SK-N-SH (cell line): Measurements from ENCODE around the gene GTF3C2. TPM values are rescaled to one million over a fixed set of nuclear protein-coding genes. Genes with fewer than 3 reads are reported as not detected.

Experiments used
- CTCF ChIA-PET: fragments of 300-600, 350-600 bp; formaldehyde crosslinking; extraction: SDS; loops from one replicate; lab custom pipeline; 2021; lab: Yijun Ruan, JAX
- POLR2A ChIA-PET: fragments of 350-600 bp; sonication (Branson Sonifier 250); formaldehyde crosslinking; extraction: SDS; loops from one replicate; lab custom pipeline; 2020; ENCODE audit warnings: antibody characterized with exemption, inconsistent platforms; lab: Yijun Ruan, JAX
- DNase-seq: peaks from one replicate; pipeline ENCODE4 v3.0.0; 2012
- H2AFZ ChIP-seq: fragments of 200-600 bp; sonication (generic); 2 replicates; pipeline ENCODE4 v1.8.1; 2016; ENCODE audit warnings: antibody characterized with exemption, mild to moderate bottlenecking, low read depth
- H3F3A ChIP-seq: fragments of 200-600 bp; sonication (generic); replicated peaks from 2 replicates; pipeline ENCODE3; 2016; ENCODE audit warnings: antibody characterized with exemption, mild to moderate bottlenecking; ENCODE audit not compliant: insufficient read depth
- H3K27ac ChIP-seq, 2 experiments: fragments of 200-500 bp in 1 of 2; fragments of 200-600 bp in 1 of 2; sonication (Bioruptor generic) in 1 of 2; sonication (generic), shearing (Covaris generic) in 1 of 2; 2 replicates each; pipeline versions ENCODE4 v1.5.1 to v1.6.1; 2014 to 2016; ENCODE audit warnings: low read depth in 2 of 2, inconsistent platforms in 1 of 2, low read length in 1 of 2, mild to moderate bottlenecking in 1 of 2, mixed read lengths in 1 of 2
- H3K27me3 ChIP-seq: fragments of 200-600 bp; sonication (generic), shearing (Covaris generic); 2 replicates; pipeline ENCODE4 v1.6.1; 2016; ENCODE audit warnings: mixed run types; ENCODE audit not compliant: insufficient read depth
- H3K36me3 ChIP-seq, 2 experiments: fragments of 200-500 bp in 1 of 2; fragments of 200-600 bp in 1 of 2; sonication (Bioruptor generic) in 1 of 2; sonication (generic) in 1 of 2; replicated peaks in 1 of 2; 2 replicates each; pipeline versions ENCODE3 to v1.5.1; 2014 to 2016; ENCODE audit warnings: low read length in 1 of 2, mild to moderate bottlenecking in 1 of 2; ENCODE audit not compliant: insufficient read depth in 2 of 2, control insufficient read depth in 1 of 2
- H3K4me1 ChIP-seq, 2 experiments: fragments of 200-500 bp in 1 of 2; fragments of 200-600 bp in 1 of 2; sonication (Bioruptor generic) in 1 of 2; sonication (generic), shearing (Covaris generic) in 1 of 2; 2 replicates each; pipeline versions ENCODE4 v1.5.1 to v1.6.1; 2014 to 2016; ENCODE audit warnings: low read depth in 1 of 2, low read length in 1 of 2, mixed run types in 1 of 2; ENCODE audit not compliant: insufficient read depth in 2 of 2, control insufficient read depth in 1 of 2
- H3K4me2 ChIP-seq: fragments of 200-600 bp; sonication (generic), shearing (Covaris generic); 2 replicates; pipeline ENCODE4 v1.6.1; 2017; ENCODE audit warnings: mixed run types
- H3K4me3 ChIP-seq, 2 experiments: fragments of 200-500 bp in 1 of 2; fragments of 200-600 bp in 1 of 2; sonication (Bioruptor generic) in 1 of 2; sonication (generic), shearing (Covaris generic) in 1 of 2; 2 replicates each; pipeline versions ENCODE4 v1.5.1 to v1.8.1; 2014 to 2016; ENCODE audit warnings: low read depth in 2 of 2, inconsistent platforms in 1 of 2, low read length in 1 of 2, mild to moderate bottlenecking in 1 of 2, mixed read lengths in 1 of 2, moderate library complexity in 1 of 2
- H3K79me2 ChIP-seq: fragments of 200-600 bp; sonication (generic); 2 replicates; pipeline ENCODE4 v1.8.1; 2017; ENCODE audit warnings: mild to moderate bottlenecking; ENCODE audit not compliant: insufficient read depth
- H3K9ac ChIP-seq: fragments of 200-600 bp; sonication (generic); 2 replicates; pipeline ENCODE4 v1.6.1; 2017; ENCODE audit warnings: mixed run types
- H3K9me2 ChIP-seq: fragments of 200-600 bp; sonication (generic); 2 replicates; pipeline ENCODE4 v1.6.1; 2017; ENCODE audit warnings: mixed run types
- H3K9me3 ChIP-seq: fragments of 200-600 bp; sonication (generic); 2 replicates; pipeline ENCODE4 v1.6.1; 2017; ENCODE audit warnings: mixed run types, mild to moderate bottlenecking, moderate library complexity
- H4K20me1 ChIP-seq: fragments of 200-600 bp; sonication (generic); 2 replicates; pipeline ENCODE4 v1.6.1; 2017; ENCODE audit warnings: mild to moderate bottlenecking, mixed run types; ENCODE audit not compliant: insufficient read depth
- CHD2 ChIP-seq: fragments of 150-350 bp; IDR thresholded peaks from 2 replicates; pipeline ENCODE4 v1.6.1; 2018; ENCODE audit warnings: low read length; ENCODE audit not compliant: partially characterized antibody
- FOXJ3 ChIP-seq: sonication (generic); formaldehyde crosslinking; IDR thresholded peaks from 2 replicates; pipeline ENCODE4 v1.5.1; 2020; ENCODE audit warnings: mild to moderate bottlenecking, missing genetic modification reagents
- FOXM1 ChIP-seq: IDR thresholded peaks from 2 replicates; pipeline ENCODE4 v1.4.0; 2012; ENCODE audit warnings: low read depth, mild to moderate bottlenecking
- MAX ChIP-seq: IDR thresholded peaks from 2 replicates; pipeline ENCODE4 v1.4.0; 2012; ENCODE audit warnings: low read depth
- MXI1 ChIP-seq: IDR thresholded peaks from 2 replicates; pipeline ENCODE4 v1.6.1; 2012; ENCODE audit warnings: mild to moderate bottlenecking, low read depth, low read length, improper control_type of control experiment
- NRF1 ChIP-seq: IDR thresholded peaks from 2 replicates; pipeline ENCODE4 v1.6.1; 2012; ENCODE audit warnings: low read depth, mild to moderate bottlenecking, low read length
- PBX3 ChIP-seq: IDR thresholded peaks from 2 replicates; pipeline ENCODE4; 2012
- SMC3 ChIP-seq: IDR thresholded peaks from 2 replicates; pipeline ENCODE4 v1.6.1; 2012; ENCODE audit warnings: low read depth, low read length, improper control_type of control experiment
- TAF1 ChIP-seq: IDR thresholded peaks from 2 replicates; pipeline ENCODE4 v1.6.1; 2012; ENCODE audit warnings: low read depth, mild to moderate bottlenecking, low read length, moderate library complexity, borderline replicate concordance
- YY1 ChIP-seq: IDR thresholded peaks from 2 replicates; pipeline ENCODE4 v1.4.0; 2012; ENCODE audit warnings: low read depth, mild to moderate bottlenecking
- WGBS: methylation state at CpG from one replicate; pipeline ENCODE4 v1.1.6; 2017; ENCODE audit warnings: low lambda C conversion rate; 5-methylcytosine and 5-hydroxymethylcytosine counted together
- polyA plus RNA-seq, 3 experiments: library from polyadenylated mRNA; depleted of rRNA; stranded (reverse); fragments of >200 nt; gene quantifications; 2 replicates each; pipeline ENCODE4 v1.2.3, GENCODE V29; 2012
- TF ChIP-seq, protein P1 (sequence below): IDR thresholded peaks from 2 replicates; pipeline ENCODE4 v1.4.0; 2012; ENCODE audit warnings: low read depth, borderline replicate concordance
- TF ChIP-seq, protein P2 (sequence below): fragments of 200-600 bp; sonication (generic); IDR thresholded peaks from 2 replicates; pipeline ENCODE4 v1.6.1; 2017; ENCODE audit warnings: antibody characterized with exemption, mild to moderate bottlenecking, moderate library complexity

Gene GTF3C2
- polyA plus RNA-seq, 1 of the 3 experiments (the other 2 are of a cell fraction), result 65.8 TPM

GRCh38 chr2:27398962-27399361 lies 42.4 kb upstream of the GTF3C2 start:
- Histone ChIP-seq H3K4me2 (no peak overlapping the region), H3K9me3 (no peaks in the 10 kb centered on the region), H2AFZ (no peak overlapping the region), H3K79me2 (peaks cover 100% of the 10 kb centered on the region), H3K9me2 (no peaks in the 10 kb centered on the region), H3K27ac (no peak overlapping the region), H3F3A (no peaks in the 10 kb centered on the region), H3K27me3 (no peaks in the 10 kb centered on the region), H4K20me1 (peaks cover 84% of the 10 kb centered on the region), H3K9ac (no peak overlapping the region), H3K4me1 (no peaks in the 10 kb centered on the region; a peak in 1 of 4 replicates), H3K36me3 (peaks cover 0 to 32% of the 10 kb centered on the region in 2 experiments), H3K4me3 (no peak overlapping the region)
- ChIA-PET POLR2A (interaction anchor here (0.7 kb wide), 1 partner anchor 199 kb away, joined by 4 read pairs; no protein-coding TSS in a partner anchor), CTCF (interaction anchor here (1.6 kb wide), 1 partner anchor 10 kb away, joined by 3 read pairs; the partner anchor contains the start of gene PPM1G)
- DNase-seq, result no peak
- WGBS, result 94% methylated on average over 5 of the region's 5 CpGs
- no peak for TF ChIP-seq CHD2
- TF ChIP-seq MXI1, result no peak
- TF ChIP-seq, protein P1, sequence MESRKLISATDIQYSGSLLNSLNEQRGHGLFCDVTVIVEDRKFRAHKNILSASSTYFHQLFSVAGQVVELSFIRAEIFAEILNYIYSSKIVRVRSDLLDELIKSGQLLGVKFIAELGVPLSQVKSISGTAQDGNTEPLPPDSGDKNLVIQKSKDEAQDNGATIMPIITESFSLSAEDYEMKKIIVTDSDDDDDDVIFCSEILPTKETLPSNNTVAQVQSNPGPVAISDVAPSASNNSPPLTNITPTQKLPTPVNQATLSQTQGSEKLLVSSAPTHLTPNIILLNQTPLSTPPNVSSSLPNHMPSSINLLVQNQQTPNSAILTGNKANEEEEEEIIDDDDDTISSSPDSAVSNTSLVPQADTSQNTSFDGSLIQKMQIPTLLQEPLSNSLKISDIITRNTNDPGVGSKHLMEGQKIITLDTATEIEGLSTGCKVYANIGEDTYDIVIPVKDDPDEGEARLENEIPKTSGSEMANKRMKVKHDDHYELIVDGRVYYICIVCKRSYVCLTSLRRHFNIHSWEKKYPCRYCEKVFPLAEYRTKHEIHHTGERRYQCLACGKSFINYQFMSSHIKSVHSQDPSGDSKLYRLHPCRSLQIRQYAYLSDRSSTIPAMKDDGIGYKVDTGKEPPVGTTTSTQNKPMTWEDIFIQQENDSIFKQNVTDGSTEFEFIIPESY, result no peak
- no peak for TF ChIP-seq SMC3
- no peak for TF ChIP-seq FOXJ3 (CRISPR knock-in tag)
- no peak for TF ChIP-seq FOXM1
- TF ChIP-seq PBX3, result no peak
- TF ChIP-seq, protein P2, sequence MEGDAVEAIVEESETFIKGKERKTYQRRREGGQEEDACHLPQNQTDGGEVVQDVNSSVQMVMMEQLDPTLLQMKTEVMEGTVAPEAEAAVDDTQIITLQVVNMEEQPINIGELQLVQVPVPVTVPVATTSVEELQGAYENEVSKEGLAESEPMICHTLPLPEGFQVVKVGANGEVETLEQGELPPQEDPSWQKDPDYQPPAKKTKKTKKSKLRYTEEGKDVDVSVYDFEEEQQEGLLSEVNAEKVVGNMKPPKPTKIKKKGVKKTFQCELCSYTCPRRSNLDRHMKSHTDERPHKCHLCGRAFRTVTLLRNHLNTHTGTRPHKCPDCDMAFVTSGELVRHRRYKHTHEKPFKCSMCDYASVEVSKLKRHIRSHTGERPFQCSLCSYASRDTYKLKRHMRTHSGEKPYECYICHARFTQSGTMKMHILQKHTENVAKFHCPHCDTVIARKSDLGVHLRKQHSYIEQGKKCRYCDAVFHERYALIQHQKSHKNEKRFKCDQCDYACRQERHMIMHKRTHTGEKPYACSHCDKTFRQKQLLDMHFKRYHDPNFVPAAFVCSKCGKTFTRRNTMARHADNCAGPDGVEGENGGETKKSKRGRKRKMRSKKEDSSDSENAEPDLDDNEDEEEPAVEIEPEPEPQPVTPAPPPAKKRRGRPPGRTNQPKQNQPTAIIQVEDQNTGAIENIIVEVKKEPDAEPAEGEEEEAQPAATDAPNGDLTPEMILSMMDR, result no peak
- TF ChIP-seq MAX, result no peak
- no peak for TF ChIP-seq YY1
- TF ChIP-seq NRF1, result no peak
- no peak for TF ChIP-seq TAF1

GRCh38 chr2:27393225-27393624 lies 36.7 kb upstream of the GTF3C2 start:
- peaks cover 2 to 9% of the 10 kb centered on the region in 2 experiments for H3K36me3 ChIP-seq
- H3K4me3 ChIP-seq, result no peak overlapping the region
- 99% methylated on average over 33 of the region's 33 CpGs for WGBS
- no peak overlapping the region for H3K27ac ChIP-seq
- no peak for TF ChIP-seq FOXJ3 (CRISPR knock-in tag)
- H3K9me2 ChIP-seq, result no peaks in the 10 kb centered on the region
- CTCF ChIA-PET, result interaction anchor here (1.7 to 1.8 kb wide), 2 partner anchors 13 to 37 kb away, joined by 4 to 6 read pairs; partner anchors contain the start of gene ZNF513
- H4K20me1 ChIP-seq, result peaks cover 75% of the 10 kb centered on the region
- H3K9me3 ChIP-seq, result no peaks in the 10 kb centered on the region
- POLR2A ChIA-PET, result no interaction called here
- H3K79me2 ChIP-seq, result peaks cover 100% of the 10 kb centered on the region
- H2AFZ ChIP-seq, result no peak overlapping the region
- no peak for DNase-seq
- no peaks in the 10 kb centered on the region for H3K27me3 ChIP-seq
- H3F3A ChIP-seq, result peaks cover 13% of the 10 kb centered on the region
- H3K4me2 ChIP-seq, result no peak overlapping the region
- H3K4me1 ChIP-seq, result no peaks in the 10 kb centered on the region
- H3K9ac ChIP-seq, result no peak overlapping the region
